ENCODE data around the gene TLE6. TPM values are rescaled to one million over a fixed set of nuclear protein-coding genes. Genes with fewer than 3 reads are reported as not detected.
"Not testable (repeated sequence)": the region's sequence is repeated elsewhere in the genome, so short reads cannot be mapped to it uniquely, and the experiment has no call there.

The TLE6 gene
- total RNA-seq, 1 donor from 2014 or later, result 0.40 TPM

GRCh38 chr19:3029065-3029923, 51.9 kb downstream of the TLE6 start, which contains the start of gene TLE2:
TSS of gene TLE2 (minus strand) at chr19:3029280. CDS start at chr19:3028904, 376 bp downstream.
- ATAC-seq, result no peak

DNA sequence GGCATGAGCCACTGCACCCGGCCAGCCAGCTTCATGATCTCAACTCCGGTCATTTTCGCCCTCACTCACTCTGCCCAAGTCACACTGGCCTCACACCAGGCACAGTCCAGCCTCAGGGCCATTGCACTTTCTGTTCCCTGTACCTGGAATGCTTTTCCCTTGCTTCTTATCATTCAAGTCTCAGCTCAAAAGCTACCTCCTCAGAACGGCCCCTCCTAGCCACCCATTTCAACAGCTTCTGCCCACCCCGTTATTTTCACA, 54.2 kb downstream of the TLE6 start:
- ATAC-seq, result no peak

- ATAC-seq, result no peak
Observed at GRCh38 chr19:3033595-3034405, 56.4 kb downstream of the TLE6 start.

- no peak for ATAC-seq
Observed at GRCh38 chr19:3034406-3034655, 57.0 kb downstream of the TLE6 start.

DNA sequence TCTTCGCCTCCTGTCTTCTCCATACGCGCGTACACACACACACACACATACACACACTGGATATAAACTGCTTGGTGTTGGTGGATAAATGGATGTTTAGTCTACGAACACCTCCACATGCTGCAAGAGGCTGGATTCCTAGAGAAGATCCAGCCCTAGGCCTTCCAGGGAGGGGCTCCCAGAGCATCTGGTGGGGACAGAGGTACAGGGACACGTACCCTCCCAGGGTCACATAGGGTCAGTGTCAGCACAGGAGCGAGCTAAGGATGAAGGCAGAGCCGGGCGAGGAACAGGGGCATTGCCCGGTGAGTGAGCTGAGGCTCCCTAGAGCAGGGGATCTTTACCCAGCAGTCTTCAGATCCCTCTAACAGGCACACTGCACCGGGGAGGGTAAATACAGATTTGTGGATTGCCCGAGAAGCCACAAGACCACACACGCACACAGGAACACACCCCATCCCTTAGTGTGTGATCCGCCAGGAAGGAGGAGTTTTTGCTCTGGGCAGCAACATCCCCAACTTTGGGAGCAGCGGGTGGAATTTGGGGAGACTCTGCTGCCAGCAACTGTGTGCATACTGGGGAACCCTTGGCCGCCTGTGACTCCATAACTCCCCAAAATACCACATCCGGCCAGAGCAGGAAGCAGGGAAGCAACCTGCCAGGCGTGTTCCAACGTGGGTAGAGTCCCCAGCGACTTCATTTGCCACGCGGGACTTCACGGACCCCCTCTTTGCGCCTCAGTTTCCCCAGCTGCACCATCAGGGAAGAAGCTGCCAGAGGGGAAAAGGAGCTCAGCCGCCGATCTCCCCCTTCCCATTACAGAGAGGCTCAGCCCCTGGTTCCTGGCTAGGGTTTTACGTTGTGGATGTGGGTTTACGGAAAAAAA, 57.5 kb downstream of the TLE6 start:
- ATAC-seq, result peak; percentile 46

GRCh38 chr19:3035542-3036118, 58.3 kb downstream of the TLE6 start:
- peak; percentile 90 for ATAC-seq

- ATAC-seq, result peak; percentile 82
Observed at GRCh38 chr19:3036119-3036976, 59.0 kb downstream of the TLE6 start.

DNA sequence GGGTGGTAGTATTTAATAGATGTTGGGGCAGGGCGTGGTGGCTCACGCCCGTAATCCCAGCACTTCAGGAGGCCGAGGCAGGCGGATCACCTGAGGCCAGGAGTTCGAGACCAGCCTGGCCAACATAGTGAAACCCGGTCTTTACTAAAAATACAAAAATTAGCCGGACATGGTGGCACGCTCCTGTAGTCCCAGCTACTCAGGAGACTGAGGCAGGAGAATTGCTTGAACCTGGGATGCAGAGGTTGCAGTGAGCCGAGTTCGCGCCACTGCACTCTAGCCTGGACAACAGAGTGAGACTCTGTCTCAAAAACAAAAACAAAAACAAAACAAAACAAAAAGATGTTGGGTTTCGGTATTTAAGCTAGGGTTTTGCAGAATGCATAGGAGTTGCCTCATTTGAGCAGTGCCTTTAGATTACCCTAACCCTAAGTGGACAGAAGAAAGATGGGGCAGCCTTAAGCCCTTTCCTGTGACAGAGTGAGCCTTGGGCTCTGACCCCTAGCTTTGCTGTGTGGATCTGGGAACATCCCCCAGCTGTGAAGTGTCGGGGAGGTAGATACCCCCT, 59.7 kb downstream of the TLE6 start:
- ATAC-seq, result not testable (repeated sequence)

GRCh38 chr19:3038214-3038613, 60.9 kb downstream of the TLE6 start:
- ATAC-seq, result no peak

- ATAC-seq, result no peak
Observed at GRCh38 chr19:3039125-3039524, 61.8 kb downstream of the TLE6 start.

DNA sequence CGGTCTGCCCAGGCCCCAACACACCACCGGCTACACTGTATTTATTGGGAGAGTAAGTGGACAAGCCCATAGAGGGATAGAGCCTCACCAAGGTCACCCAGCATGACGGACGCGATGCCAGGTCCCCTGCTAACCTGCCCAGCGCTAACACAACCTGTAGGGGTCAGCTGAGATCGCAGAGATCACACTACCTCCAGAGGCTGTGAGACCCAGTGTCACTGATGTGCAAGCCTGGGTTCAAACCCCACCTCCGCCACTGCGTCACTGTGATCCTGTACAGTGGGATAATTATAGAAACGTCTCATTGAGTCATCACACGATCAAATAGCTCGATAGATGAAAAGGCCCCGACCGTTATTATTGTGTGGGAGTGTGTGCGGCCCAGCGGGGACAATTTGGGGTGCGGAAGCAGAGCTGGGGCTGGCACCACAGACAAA, 62.3 kb downstream of the TLE6 start:
- no peak for ATAC-seq

DNA sequence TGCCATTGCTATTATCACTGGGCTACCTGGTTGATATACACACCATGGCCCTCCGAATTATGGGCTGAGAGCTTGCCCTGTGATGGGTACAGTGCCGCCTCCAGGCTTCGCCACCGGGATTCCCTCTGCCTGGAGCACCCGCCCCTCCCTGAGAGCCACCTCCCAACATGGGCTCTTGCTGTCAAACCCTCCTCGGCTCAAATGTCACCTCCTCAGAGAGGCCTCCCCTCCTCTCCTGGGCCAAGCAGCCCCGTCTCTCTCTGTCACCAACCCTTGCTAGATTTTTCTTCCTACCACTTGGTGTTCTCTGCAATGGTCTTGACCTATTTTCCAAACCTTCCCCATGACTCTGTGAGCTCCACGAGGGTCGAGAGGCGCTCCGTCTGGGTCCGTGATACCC, 64.0 kb downstream of the TLE6 start:
- no peak for ATAC-seq

- ATAC-seq, result no peak
Observed at GRCh38 chr19:3041761-3042620, 64.6 kb downstream of the TLE6 start.

DNA sequence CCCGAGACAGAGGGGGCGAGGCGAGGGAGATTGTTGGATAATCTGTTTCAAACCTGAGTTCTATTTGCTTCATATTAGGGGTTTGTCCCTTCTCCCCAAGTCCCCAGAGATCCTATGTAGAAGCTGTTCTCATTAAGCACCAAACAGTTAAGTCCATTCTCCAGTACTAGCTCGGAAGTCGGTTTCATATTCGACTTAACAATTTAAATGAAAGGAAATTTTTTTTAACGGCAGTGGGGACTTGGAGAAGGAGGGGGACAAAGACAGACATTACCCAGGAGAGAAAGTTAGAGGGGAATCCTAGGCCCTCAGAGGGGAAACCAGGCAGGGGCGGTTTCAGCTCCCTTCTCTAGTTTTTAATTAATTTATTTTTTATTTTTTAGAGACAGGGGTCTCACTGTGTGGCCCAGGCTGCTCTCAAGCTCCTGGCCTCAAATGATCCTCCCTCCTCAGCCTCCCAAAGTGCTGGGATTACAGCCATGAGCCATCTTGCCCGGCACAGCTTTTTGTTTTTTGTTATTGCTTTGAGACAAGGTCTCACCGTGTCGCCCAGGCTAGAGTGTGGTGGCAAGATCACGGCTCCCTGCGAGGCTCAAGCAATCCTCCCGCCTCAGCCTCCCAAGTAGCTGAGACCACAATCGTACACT, 65.4 kb downstream of the TLE6 start:
- no peak for ATAC-seq

Other genes with a start within 250 kb of the TLE6 start
- 21.0 TPM for gene SLC39A3, start 237.5 kb upstream of the TLE6 start, total RNA-seq
- 32.4 TPM for gene SGTA, start 194.3 kb upstream of the TLE6 start, total RNA-seq
- gene THOP1, start 192.1 kb upstream of the TLE6 start, total RNA-seq, result 50.3 TPM
- 2.7 TPM for gene ZNF554, start 157.7 kb upstream of the TLE6 start, total RNA-seq
- 1.7 TPM for gene ZNF555, start 136.1 kb upstream of the TLE6 start, total RNA-seq
- gene ZNF556, start 110.2 kb upstream of the TLE6 start, total RNA-seq, result 0.60 TPM
- 4.7 TPM for gene ZNF57, start 76.6 kb upstream of the TLE6 start, total RNA-seq
- 2.4 TPM for gene ZNF77, start 32.6 kb upstream of the TLE6 start, total RNA-seq
- gene TLE2, start 51.7 kb downstream of the TLE6 start, total RNA-seq, result 6.3 TPM
- gene TLE5, start 84.9 kb downstream of the TLE6 start, total RNA-seq, result 238 TPM
- gene GNA11, start 116.8 kb downstream of the TLE6 start, total RNA-seq, result 24.2 TPM
- 105 TPM for gene GNA15, start 158.5 kb downstream of the TLE6 start, total RNA-seq
- 1.1 TPM for gene S1PR4, start 201.2 kb downstream of the TLE6 start, total RNA-seq
- gene NCLN, start 208.4 kb downstream of the TLE6 start, total RNA-seq, result 37.5 TPM
- not detected for gene CELF5, start 247.1 kb downstream of the TLE6 start, total RNA-seq